ENCODE results near the gene PACRGL.

Gene PACRGL

DNA sequence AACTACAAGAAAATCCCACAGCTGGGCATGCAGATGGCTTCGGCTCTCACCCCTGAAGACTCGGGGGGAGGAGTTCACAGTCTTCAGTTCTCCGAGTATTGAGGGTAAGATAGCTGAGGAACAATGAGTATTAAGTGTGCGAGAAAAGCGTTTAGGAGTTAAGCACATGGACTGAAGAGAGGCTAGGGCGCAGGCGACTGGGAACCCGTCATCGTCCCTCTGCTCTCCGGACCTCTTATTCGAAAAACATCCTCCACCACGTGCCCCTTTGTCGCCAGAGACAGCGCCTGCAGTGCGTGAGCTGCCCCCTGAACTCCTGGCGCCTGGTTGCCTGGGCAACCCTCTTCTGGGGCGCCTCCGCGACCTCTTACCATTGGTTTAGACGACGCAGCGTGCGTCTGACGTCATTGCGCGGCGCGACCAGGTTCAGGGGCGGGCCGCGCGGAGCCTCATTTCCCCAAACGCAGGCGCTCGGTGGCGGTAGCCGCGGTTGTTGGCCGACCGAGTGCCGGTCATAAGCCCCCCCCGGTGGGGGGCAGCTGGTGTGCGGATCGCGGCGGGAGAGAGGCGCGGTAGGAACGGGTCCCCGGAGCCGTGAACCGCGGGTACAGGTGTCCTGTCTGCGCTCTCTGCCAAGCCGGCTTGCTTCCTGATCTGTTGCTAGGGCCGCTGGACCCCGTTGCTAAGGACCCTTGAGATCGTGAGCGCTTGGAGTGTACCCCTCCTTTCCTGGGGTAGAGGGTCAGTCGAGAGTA, at the start of gene PACRGL:
Gene PACRGL (plus strand): TSS at position 452 of the 755 bp plus-strand sequence. CDS start 4,024 bp downstream, outside the sequence.
- peak; percentile 87 for DNase-seq (ENCODE audit: low spot score)

GRCh38 chr4:20652226-20652885, 47.9 kb upstream of the PACRGL start:
- DNase-seq (ENCODE audit: low spot score): no peak

DNA sequence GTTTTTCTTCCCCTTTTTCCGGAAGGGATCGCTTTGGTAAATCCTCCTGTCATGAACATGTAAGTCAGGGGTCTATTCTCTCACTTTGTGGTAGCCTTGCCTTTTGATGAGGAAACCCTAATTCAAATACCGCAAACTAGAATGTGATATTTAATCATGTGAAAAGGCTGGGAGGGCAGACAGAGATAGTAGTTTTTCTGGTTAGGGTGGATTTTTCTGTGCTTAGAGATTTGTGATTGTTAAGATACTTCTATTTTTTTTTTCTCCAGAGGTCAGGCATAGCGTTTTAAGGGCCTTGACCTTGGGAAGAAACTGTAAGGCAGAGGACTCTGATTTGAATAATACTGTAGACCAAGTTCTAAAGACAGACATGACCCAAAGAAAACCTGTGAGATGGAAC, 41.8 kb upstream of the PACRGL start:
- DNase-seq (ENCODE audit: low spot score): no peak

GRCh38 chr4:20662851-20663250, 37.4 kb upstream of the PACRGL start:
- no peak for DNase-seq (ENCODE audit: low spot score)

- DNase-seq (ENCODE audit: low spot score): no peak
Observed at GRCh38 chr4:20666012-20666860, 34.0 kb upstream of the PACRGL start.

- no peak for DNase-seq (ENCODE audit: low spot score)
Observed at GRCh38 chr4:20672262-20672661, 28.0 kb upstream of the PACRGL start.

- no peak for DNase-seq (ENCODE audit: low spot score)
Observed at GRCh38 chr4:20675786-20676185, 24.5 kb upstream of the PACRGL start.

DNA sequence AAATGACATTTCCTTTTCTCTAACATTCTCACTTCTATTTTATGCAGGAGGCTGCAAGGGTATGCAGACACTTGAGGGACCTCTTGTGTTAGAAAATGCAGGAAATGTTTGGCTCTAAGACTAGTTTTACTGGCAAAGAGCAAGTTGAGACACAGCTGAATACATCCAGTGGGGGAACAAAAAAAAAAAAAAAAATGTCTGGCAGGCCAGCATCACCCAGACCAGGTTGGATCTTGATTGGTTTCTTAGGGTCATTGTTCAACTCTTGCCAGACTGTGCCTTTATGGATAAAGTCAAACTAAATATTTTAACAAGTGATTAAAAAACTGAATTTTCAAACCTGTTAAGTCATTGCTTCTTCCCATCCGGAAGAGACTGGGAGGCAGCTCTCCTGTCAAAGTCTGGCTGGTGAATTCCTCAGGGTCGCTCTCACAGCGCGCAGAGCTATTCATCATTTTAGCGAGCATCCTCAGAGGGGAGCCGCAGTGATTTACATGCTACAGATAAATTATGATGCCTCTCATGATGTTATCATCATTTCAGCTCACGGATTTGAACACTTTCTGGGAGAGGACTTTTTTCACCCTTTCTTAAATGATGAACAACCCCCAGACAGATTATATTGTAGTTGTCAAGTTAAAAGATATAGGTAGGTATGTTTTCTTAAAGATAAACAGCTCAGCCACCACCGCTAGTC, 23.6 kb upstream of the PACRGL start:
- DNase-seq (ENCODE audit: low spot score): no peak

GRCh38 chr4:20678400-20678799, 21.9 kb upstream of the PACRGL start:
- DNase-seq (ENCODE audit: low spot score): no peak

GRCh38 chr4:20679951-20680350, 20.3 kb upstream of the PACRGL start:
- no peak for DNase-seq (ENCODE audit: low spot score)

GRCh38 chr4:20680736-20681135, 19.5 kb upstream of the PACRGL start:
- DNase-seq (ENCODE audit: low spot score): no peak

DNA sequence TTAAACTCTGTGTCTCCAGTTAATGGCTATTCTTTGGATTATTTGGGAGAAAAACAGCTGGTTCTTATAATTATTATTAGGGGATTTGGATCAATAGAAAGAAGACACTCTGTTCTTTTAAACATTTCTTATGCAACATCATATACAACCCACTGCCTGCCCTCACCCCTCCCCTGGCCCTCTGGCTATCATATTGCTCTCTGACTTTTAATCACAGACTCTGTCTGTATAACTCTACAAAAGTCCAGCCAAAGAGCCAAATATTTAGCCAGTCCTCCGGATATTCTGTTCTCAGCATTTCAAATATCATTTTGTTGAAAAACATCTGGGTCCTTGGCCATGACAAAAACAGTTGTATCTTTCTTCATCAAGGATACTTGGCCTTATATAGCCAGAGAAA, 19.0 kb upstream of the PACRGL start:
- DNase-seq (ENCODE audit: low spot score): no peak

GRCh38 chr4:20682853-20683252, 17.4 kb upstream of the PACRGL start:
- no peak for DNase-seq (ENCODE audit: low spot score)

DNA sequence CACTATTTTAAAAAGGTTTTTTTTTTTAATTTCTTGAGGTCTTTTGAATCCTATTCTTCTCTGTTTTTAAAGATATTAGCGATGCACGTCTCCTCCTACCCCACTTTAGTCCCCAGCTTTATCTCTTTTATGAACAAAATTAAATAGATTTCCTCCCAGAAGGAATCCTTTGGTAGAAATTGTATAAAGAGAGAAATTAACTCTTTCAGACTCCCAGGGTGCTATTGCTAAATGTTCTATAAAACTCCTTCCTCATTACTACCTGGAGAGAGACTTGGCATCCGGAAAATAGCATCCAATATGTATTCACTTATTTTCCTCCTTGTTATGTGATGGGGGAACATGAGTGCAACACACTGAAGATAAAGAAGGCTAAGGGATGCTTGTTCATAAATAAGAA, 16.5 kb upstream of the PACRGL start:
- DNase-seq (ENCODE audit: low spot score): no peak

- DNase-seq (ENCODE audit: low spot score): peak; percentile 17
Observed at GRCh38 chr4:20684852-20685763, 15.2 kb upstream of the PACRGL start.

- no peak for DNase-seq (ENCODE audit: low spot score)
Observed at GRCh38 chr4:20687864-20688263, 12.4 kb upstream of the PACRGL start.

DNA sequence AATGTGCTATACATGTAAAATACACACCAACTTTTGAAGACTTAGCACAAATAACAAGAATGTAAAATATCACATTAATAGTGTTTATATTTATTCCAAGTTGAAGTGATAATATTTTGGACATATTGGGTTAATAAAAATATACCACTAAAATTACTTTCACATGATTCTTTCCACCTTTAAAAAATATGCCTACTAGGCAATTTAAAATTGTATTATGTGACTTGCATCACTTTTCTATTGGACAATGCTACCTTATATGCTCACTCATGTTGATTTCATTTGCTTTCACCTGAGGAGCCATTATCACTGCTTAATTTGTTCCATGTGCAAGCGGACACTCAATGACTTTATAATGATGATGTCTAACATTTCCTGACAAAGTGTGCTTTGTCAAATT, 3.4 kb upstream of the PACRGL start:
- DNase-seq (ENCODE audit: low spot score): no peak

- no peak for DNase-seq (ENCODE audit: low spot score)
Observed at GRCh38 chr4:20698382-20698781, 1.9 kb upstream of the PACRGL start.

GRCh38 chr4:20698820-20699219, 1.4 kb upstream of the PACRGL start:
- DNase-seq (ENCODE audit: low spot score): no peak

DNA sequence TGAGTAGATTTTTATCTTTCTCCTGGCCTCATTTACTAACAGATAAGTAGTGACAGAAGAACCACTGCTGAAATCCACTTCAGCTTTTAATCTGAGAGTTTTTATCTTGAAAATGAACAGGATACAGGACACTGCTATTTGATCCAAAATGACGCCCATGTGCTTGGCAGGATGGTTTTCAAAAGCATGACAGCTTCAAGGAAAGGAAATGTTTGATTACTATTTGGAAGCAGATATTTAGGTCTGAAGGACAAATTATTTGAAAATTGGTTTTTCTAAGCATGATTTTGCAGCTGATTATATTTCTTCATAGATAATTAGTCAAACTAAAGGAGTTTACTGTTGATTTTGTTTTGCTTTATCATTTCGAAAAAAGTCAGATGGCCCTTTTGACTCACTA, 11.1 kb downstream of the PACRGL start:
- no peak for DNase-seq (ENCODE audit: low spot score)

DNA sequence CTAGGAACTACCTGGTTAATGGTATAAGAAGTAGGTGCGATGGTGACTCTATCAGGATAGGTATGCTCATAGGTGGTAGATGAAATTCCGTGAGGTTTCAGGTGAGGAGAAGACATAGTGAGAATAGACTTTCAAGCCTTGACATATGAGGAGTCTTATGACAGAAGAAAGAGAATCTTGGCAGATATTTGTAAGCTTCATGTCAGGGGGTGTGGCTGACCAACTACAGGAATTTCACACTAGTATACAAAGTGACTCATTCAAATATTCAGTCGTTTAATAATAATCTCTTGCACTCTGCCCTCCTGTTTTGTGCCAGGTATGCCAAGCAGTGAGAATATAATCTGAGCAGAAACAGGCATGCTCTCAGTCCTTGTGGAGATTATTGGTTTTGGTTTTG, 22.8 kb downstream of the PACRGL start:
- DNase-seq (ENCODE audit: low spot score): no peak

Measured in hematopoietic multipotent progenitor cell treated with erythropoietin and hydrocortisone succinate and interleukin-3 and kit ligand, for 17 days (in vitro differentiated cells).